DMS53 (cell line): Measurements from ENCODE around the gene C2CD4A.

ENCODE experiments used
- DNase-seq: peaks from one replicate; lab custom pipeline; 2025; lab: John Stamatoyannopoulos, UW

Gene C2CD4A

DNA sequence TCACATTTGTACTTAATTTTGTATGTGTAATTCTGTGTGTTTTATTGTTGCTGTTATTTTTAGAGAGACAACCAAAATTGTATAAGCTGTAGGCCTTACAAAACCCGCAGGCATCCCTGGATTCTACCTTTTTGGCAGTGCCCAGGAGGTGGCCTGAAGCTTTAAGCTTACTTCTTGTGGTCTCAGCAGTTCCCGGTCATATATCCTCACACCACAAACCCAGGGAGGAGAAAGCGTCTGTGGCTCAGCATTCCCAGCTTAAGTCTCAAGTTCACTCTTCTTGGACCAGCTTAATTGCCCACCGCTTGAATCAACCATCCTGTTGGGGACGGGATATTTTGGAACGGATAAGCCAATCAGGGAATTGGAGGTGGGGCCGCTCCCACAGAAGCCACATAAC, 36.7 kb downstream of the C2CD4A start:
- no peak for DNase-seq

DNA sequence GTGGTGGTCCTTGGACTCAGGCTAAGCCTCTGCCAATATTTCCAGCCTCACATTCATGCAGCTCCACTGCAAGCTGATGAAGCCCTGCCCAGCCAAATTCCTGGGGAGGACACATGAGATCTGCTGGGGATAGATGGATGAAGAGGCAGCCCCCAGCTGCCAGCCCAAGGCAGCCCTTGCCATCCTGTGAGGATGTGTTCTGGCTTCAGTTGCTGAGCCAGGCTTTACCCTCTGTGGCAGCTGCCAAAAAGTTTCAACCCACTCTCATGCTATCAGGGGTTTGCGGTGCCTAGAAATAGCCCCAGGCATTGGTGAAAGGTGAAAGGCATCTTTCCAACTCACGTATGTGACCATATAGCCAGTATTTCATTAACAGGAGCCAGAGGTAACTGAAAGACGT, 37.6 kb downstream of the C2CD4A start:
- DNase-seq: no peak

DNA sequence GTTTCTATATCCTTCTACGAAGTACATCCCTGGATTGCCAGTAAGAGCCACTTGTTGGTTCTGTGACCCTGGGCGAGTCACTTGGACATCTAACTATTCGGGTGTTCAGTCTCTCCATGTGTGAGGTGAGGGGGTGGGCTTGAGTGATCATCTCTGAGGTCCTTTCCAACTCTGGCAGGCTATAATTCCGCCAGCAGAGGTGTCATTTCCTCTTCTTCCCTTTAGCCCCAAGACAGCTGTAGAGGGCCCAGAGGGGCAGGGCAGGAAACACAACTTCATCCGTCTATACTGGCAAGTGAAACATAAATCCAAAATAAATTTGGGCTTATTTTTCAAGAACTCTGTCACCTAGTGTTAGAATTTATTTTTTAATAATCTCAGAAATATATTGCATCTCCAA, 38.1 kb downstream of the C2CD4A start:
- no peak for DNase-seq

DNA sequence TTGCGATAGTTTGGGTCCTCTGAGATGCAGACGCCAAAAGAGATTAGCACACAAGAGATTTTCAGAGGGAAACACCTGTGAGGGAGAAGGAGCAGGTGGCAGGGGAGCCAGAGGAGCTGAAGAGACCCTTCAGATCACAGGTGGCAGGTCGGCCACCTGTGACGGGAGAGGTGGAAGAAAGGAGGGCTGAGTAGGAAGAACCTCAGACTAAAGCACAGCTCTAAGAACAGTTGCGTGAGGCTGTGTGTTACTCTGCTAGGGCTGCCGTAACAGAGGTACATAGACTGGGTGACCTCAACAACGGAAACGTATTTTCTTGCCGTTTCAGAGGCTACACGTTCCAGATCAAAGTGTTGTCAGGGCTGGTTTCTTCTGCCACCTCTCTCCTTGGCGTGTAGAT, 38.5 kb downstream of the C2CD4A start:
- DNase-seq: peak; percentile 49

DNA sequence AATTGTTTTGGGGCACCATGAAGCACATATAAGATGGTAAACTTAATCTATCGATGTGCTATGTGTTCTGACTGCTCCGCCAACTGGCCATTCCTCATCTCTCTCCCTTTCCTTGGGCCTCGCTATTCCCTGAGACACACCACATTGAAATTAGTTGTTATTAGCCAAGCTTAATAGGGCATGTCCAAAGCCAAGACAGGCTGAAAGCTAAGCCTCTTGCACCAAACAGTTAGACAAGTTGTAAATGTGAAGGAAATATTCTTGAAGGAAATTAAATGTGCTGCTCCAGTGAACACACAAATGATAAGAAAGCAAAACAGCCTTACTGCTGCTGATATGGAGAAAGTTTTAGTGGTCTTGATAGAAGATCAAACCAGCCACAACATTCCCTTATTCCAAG, 39.3 kb downstream of the C2CD4A start:
- no peak for DNase-seq

DNA sequence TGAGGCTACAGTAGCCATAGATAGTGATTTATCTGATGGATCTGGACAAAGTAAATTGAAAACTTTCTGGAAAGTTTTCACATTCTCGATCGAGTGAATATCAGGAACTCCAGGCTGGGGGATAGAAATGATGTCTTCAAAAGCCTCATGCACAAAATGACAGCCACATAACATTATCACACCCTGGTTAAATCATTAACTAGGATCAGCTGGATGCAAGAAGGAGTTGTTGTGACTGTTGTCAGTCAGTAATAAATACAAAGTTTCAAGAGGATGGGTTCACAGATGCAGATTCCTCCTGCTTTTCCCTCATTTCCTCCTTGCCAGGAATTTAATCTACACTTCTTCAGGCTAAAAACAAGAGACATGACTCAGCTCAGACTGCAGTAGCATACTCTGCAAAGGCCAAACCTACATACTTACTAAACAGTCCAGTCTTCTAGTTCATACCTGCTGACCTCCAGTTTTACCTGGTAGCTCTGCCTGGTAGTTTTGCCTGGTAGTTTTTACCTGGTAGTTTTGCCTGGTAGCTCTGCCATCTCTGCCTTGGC, 40.9 kb downstream of the C2CD4A start:
- DNase-seq: peak; percentile 75

DNA sequence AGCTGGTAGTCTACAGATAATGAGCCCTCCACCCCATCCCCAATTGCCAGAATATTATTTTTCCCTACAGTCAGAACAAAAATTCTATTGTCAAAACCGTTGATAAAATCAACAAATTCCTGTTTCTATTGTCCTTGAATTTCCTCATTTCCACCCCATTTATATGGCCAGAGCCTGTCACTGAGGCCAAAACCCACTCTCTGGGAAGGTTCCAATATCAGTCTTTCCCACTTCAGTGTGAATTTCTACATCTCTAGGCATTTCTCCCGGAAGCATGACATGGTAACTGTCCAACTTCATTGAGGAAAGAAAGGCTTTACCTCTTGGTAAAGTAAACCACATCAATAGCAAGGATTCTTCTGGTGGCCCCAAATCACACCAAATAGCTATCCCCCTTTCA, 41.6 kb downstream of the C2CD4A start:
- no peak for DNase-seq

DNA sequence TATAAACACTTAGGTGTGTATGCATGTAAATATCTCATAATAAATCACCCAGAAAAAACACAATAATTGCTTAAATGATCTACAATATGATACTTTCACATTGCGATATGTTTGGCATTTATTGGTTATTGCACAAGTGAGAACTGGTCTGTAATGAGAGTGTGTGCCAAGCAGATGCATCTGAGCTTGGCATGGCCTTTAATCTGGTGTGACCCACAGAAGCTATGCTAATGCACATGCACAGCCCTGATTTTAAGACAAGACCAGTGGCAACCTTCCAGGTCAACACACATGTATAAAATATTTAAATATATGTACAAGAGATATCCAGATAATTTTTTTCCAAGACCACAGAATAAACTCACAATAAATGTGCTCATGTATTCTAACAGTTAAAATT, 42.7 kb downstream of the C2CD4A start:
- DNase-seq: no peak

DNA sequence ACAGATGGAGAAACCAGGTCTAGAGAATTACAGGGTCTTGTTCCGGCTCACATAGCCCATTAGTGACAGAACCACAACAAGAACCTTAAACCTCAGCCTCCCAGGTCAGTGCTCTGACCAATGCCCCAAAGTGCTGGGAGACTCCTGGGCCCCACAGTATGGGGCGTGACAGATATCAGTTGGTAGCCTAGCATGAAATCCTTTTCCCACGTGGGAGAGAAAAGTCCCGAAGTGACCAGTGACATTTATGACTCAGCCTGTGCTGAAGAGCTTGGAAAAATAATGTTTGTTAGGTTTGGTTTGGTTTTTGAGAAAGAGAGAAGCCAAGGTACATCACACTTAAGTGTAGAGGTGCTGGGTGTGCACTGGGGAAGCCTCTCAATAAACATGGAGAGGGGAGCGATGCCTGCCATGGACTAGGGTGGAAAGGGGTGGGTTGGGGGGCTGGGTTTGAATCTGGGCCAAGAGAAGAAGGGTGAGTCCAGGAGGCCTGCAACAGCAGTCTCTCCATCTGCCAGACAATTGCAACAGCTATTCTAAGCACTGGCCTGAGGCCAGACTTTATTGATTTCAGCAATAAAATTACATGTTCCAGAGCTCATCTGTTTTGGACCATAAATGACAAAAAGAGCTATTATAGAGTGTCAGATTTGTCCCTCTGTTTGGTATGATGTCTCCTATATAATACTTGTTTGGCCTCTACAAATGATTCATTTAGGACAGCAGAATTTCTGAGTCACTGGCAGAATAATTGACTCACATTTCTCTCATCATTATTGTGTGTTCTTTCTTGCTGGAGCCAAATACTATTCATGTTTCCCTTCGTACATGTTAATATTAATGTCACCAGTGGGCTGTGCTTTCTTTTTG, 43.4 kb downstream of the C2CD4A start:
- DNase-seq: peak; percentile 65

DNA sequence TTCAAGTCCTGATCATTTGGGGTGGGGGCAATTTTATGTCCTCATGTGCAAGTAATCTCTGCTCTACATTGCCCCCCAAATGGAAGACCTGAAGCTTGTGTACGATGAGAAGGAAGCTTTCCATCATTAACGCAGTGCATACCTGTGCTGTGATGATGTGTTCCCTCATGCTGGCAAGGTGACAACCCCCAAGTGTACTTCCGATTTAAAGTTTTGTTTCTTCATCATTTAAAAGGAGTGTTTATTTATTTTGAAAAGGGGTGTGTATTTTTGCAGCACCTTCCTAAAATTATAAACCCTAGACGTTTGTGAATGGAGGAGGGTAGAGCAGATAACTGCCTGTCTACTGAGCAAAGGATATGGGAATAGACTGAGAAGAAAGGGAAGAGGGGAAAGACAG, 45.3 kb downstream of the C2CD4A start:
- DNase-seq: no peak

DNA sequence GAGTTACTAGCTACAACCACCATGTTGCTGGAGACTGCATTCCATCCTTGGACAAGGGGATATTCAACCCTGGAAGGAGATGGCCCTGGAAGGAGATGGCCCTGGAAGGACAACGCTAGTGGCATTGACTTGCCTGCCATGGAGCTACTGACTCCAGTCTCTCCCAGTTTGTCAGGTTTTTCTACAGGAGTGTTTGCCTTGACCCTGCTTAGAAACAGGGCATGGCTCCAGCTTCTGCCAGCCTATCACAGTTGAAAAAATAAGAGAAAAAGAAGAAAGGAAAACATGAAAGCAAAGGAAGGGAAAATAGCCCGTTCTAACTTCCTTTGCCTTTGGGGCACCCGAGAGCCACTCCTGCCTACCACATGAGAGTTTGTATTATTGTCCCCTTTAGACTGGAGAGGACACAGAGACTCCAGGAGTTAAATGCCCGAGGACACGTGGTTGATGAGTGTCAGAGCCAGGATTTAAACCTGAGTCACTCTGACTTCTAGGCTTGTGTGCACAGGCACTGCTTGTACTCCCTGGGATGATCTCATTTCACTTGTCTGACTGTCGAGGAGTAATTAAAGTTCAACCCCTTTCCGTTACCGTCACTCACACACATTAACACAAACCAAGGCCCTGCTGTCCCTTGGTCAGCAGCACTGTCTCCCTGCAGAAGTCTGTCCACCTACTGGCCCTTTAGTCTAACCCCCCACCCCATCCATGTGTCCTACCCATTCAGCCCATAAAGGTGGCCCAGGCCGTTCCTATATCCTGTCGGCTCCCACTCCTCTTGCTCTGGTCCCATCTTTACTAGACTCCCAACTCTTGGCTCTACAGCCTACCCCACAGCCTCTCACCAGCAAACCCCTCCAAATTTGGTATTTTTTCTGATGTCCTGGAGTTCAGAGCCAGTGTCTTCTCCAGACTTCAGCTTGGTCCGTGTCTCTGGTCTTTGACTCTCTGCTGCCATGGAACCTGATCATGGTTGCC, 46.1 kb downstream of the C2CD4A start:
- DNase-seq: peak; percentile 56

DNA sequence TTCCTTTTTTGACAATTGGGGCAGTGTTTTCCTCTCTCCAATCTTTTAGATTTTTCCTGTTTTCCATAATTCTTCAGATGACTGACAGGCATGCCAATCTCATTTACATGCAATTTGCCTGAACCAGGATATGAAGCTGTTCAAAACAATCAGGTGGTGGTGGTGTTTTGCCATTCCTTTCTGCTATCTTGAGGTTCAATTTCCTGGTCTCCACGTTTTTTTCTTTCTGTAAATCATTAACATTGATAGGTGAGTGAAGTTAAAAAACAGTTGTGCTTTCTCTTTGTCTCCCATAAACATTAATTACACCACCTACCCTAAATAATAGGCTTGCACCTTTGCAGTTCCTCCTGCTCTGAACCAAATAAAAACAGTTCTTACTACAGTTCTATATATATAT, 49.1 kb downstream of the C2CD4A start:
- peak; percentile 79 for DNase-seq

DNA sequence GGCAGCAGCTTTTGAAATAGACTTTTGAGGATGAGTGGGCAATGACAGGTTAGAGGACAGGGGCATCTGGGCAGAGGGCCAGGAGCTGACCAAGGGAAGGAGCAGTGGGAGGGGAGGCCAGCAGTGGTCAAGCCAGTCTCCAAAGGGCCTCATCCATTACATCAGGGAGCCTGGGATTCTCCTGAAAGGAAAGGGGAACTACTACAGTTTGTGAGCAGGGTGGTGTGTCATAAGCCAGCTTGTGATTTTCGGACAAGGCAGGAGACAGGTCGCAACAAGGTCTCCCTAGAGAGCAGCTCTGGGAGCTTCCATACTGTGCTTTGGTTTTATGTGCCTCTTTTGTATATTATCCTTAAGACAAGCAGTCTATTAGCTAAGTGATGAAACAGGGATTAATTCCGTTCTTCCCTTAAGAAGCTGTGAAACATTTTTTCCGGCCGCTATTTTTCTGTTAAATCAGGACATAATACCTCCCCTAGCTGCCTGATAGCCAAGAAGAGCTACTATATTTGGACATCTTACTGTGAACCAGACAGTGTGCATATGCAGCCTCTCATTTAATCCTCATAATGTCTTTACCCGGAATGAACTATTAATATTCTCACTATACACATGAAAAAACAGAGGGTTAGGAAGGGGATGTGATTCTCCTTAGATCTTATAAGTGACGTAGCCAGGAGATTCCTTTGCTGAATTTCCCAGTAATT, 51.9 kb downstream of the C2CD4A start:
- DNase-seq: peak; percentile 26

DNA sequence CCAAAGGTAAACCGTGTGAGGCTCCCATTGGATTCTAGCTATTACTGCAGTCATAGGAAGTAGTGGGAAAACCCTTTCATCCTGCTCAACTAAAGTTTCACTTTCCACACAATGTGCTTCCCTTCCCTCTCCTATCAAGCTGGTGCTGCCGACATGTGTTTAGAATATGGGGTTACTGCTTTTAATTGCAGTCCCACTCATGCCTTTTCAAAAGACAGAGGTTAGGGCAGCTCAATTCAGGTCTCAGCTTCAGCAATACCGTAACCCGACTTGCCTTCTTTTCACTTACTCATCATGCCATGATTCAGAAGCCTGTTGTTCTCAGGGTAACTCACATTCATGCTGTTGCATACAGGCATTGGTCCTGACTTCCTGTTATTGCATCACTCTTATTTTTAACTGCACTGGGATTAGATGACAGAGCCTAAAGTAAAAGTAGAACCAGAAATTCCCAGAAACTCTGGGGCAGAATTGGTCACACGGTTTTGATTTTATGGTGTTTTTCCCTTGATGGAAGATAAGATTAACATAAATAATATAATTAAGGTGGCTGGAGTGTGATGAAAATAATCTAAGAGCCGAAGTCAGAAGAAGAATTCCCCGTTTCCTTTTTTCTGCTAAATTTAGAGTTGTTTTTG, 52.6 kb downstream of the C2CD4A start:
- peak; percentile 87 for DNase-seq

DNA sequence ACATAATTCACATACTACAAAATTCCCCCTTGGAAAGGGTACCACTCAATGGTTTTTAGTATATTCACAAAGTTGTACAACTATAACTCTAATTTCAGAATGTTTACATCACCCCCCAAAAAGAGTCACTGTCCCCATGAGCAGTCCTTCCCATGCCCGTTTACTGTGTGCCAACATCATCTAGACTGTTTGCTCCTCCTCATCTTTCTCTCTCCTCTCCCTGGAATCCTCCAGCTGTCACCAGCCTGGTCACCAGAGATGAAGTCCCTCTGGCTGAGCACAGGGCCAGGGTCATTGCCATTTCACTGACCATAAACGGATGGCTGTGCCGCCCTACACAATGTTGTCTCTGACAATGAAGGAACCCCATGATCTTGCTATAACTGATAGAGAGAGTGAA, 53.1 kb downstream of the C2CD4A start:
- no peak for DNase-seq
